ENCODE measurements around the gene ZNF264. TPM values are rescaled to one million over a fixed set of nuclear protein-coding genes. Genes with fewer than 3 reads are reported as not detected.

The ZNF264 gene
- total and polyA plus RNA-seq, 2 of the 8 experiments (the other 6 are each of a cell fraction or from before 2014, with no cell fraction given) = 3.6 to 20.0 TPM

DNA sequence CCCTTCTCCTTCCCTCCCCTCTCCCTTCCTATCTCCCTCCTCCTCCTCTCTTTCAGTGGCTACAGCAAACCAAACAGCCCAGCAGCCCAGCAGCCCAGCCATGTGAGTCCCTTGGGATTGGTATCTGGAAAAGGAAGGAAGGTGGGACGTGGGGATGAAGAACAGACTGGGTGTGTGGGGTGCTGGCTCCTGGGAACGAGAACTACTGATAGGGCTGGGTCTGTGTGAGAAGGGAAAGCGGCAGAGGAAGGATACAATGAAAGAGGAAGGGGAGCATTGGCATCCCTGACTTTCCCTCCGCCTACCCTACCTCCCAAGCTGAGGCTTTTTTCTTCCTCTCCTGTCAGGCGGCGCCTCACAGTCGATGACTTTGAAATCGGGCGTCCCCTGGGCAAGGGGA lies 40.4 kb downstream of the ZNF264 start (continued):
- no peak for TF ChIP-seq TCF12 (IDR thresholded peaks at IDR 0.05; ENCODE audit: low read depth, low read length)
- no peak for TF ChIP-seq ASH2L (IDR thresholded peaks at IDR 0.05; ENCODE audit: low read length)
- TF ChIP-seq NRF1 (IDR thresholded peaks at IDR 0.05; ENCODE audit: low read depth, low read length) = no peak
- no peak for TF ChIP-seq CHD2 (IDR thresholded peaks at IDR 0.05; ENCODE audit: low read length)
- no peak for TF ChIP-seq POLR2AphosphoS5 (IDR thresholded peaks at IDR 0.05; ENCODE audit: low read depth, low read length)
- no peak for TF ChIP-seq HDAC2 (IDR thresholded peaks at IDR 0.05; ENCODE audit: borderline replicate concordance in 1 of 2, low read depth in 2 of 2, low read length in 2 of 2)

All from H1 (cell line).